GM19455 (cell line): ENCODE data around the gene MXRA8.

Source experiments
- ATAC-seq: cut with Tn5 transposase; IDR thresholded peaks from one replicate; pipeline ENCODE4 v1.9.1; 2021; ENCODE audit not compliant: unreplicated experiment

MXRA8 gene

GRCh38 chr1:1336931-1337792 is 21.2 kb downstream of the MXRA8 start:
- ATAC-seq = no peak

DNA sequence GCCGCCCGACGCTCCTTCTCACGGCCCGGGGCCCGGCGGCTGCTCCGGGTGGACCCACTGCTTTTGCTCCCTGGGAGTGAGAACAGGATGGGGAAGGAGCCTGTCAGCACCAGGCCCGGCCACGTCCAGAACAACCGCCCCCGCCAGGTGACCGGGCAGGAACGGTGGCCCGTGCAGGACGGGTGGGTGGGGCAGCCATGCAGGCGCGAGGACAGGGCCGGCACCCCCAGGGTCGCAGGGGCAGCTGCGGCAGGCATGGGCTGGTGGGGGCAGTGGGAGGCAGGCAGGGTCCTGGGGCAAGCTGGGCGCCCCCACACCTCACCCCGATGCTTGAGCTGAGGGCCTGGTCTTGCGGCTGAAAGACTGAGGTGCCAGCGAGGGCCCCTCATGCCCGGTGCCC is 21.9 kb downstream of the MXRA8 start:
- ATAC-seq = no peak

- no peak for ATAC-seq
Measured at GRCh38 chr1:1335792-1336248, 22.5 kb downstream of the MXRA8 start.

DNA sequence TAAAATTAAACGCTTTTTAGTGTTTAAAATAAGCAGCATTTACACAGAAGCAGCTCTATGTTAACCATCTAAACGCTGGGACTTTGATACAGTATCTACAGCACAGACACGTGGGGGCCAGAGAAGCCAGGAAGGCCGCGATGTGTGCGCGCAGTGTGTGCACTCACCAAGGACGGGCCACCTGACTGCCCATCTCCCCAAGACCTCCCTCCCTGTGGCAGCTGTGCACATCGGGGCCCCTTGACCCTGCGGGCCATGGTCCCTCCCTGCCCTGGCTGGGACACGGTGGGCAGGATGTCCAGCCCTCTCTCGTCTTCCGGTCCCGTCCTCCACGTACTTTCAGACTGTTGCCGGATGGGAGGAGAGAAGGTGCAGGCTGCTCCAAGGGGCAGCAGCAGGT is 23.1 kb downstream of the MXRA8 start:
- no peak for ATAC-seq

- ATAC-seq = no peak
Measured at GRCh38 chr1:1334835-1335234, 23.5 kb downstream of the MXRA8 start.

DNA sequence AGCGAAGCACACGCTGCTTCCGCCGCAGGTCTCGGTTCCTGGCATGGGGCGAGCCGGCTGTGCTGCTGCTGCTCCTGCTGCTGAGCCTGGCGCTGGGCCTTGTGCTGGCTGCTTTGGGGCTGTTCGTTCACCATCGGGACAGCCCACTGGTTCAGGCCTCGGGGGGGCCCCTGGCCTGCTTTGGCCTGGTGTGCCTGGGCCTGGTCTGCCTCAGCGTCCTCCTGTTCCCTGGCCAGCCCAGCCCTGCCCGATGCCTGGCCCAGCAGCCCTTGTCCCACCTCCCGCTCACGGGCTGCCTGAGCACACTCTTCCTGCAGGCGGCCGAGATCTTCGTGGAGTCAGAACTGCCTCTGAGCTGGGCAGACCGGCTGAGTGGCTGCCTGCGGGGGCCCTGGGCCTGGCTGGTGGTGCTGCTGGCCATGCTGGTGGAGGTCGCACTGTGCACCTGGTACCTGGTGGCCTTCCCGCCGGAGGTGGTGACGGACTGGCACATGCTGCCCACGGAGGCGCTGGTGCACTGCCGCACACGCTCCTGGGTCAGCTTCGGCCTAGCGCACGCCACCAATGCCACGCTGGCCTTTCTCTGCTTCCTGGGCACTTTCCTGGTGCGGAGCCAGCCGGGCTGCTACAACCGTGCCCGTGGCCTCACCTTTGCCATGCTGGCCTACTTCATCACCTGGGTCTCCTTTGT is 24.7 kb downstream of the MXRA8 start:
- ATAC-seq = no peak

DNA sequence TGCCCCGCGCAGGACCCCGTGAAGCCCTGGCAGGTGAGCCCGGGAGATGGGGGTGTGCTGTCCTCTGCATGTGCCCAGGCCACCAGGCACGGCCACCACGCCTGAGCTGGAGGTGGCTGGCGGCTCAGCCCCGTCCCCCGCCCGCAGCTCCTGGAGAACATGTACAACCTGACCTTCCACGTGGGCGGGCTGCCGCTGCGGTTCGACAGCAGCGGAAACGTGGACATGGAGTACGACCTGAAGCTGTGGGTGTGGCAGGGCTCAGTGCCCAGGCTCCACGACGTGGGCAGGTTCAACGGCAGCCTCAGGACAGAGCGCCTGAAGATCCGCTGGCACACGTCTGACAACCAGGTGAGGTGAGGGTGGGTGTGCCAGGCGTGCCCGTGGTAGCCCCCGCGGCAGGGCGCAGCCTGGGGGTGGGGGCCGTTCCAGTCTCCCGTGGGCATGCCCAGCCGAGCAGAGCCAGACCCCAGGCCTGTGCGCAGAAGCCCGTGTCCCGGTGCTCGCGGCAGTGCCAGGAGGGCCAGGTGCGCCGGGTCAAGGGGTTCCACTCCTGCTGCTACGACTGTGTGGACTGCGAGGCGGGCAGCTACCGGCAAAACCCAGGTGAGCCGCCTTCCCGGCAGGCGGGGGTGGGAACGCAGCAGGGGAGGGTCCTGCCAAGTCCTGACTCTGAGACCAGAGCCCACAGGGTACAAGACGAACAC is 25.4 kb downstream of the MXRA8 start:
- ATAC-seq = no peak

GRCh38 chr1:1332031-1332755 is 26.2 kb downstream of the MXRA8 start:
- no peak for ATAC-seq

- no peak for ATAC-seq
Measured at GRCh38 chr1:1331068-1331965, 27.0 kb downstream of the MXRA8 start, which contains the start of gene TAS1R3. TSS of gene TAS1R3 (plus strand) at chr1:1331280. CDS start at chr1:1331346, 66 bp downstream.

DNA sequence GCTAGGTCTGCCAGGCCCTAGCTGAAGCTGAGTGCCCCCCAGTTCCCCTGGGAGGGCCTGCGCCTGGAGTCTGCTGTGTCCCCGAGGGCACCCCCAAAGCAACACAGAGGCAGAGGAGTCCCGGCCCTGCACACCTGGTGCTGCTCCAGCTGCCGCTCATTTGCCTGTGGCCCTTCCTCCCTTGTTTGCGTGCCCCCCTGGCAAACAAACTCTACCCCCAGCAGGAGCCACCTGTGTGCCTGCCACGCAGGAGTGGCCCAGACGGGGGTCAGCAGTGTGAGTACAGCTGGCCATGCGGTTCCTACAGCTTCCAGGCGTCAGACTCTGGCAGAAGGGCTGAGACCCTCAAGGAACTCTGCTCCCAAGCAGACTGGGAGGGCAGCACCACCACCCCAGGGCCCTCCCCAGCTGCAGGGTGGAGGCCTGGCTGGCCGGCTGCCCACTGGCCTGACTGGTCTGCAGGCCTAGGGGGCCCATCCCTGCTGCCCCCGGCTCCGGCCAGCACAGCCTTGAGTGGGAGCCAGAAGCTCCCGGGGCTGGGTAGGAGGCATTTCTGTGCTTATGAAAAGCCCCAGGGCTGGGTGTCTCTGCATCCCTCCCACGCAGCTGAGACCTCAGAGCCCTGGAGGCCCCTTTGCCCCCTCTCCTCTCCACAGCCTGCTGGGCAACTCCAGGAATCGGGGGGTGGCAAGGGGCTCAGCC is 27.8 kb downstream of the MXRA8 start:
- no peak for ATAC-seq

- ATAC-seq = no peak
Measured at GRCh38 chr1:1329304-1330210, 28.8 kb downstream of the MXRA8 start.

DNA sequence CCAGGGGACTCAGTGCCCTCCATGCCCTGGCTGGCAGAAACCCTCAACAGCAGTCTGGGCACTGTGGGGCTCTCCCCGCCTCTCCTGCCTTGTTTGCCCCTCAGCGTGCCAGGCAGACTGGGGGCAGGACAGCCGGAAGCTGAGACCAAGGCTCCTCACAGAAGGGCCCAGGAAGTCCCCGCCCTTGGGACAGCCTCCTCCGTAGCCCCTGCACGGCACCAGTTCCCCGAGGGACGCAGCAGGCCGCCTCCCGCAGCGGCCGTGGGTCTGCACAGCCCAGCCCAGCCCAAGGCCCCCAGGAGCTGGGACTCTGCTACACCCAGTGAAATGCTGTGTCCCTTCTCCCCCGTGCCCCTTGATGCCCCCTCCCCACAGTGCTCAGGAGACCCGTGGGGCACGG is 30.1 kb downstream of the MXRA8 start:
- ATAC-seq = no peak

- ATAC-seq = no peak
Measured at GRCh38 chr1:1327291-1327690, 31.1 kb downstream of the MXRA8 start.

DNA sequence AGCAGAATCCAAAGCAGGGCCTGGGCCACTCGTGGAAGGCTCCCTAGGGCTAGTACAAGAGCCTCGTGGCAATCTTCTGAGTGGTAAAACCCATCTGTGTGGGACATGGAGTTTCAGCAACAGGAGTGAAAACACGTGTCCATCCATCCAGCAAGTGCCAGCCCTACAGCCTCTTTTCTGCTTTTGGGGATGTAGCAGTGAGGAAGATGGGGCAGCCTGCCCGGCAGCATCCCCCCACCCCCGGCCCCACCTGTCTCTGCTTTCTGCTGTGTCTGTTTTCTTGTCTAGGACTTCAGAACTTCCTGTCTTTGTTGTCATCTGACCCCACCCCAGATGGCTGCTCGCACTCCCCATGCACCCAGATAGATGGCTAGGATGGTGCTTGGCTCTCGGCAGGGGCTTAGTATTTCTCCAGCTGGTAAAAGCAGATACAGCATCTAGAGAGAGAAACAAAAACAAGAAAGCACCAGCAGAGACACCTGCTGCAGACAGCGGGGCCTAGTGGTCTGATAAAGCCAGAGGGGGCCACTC is 32.2 kb downstream of the MXRA8 start:
- no peak for ATAC-seq

DNA sequence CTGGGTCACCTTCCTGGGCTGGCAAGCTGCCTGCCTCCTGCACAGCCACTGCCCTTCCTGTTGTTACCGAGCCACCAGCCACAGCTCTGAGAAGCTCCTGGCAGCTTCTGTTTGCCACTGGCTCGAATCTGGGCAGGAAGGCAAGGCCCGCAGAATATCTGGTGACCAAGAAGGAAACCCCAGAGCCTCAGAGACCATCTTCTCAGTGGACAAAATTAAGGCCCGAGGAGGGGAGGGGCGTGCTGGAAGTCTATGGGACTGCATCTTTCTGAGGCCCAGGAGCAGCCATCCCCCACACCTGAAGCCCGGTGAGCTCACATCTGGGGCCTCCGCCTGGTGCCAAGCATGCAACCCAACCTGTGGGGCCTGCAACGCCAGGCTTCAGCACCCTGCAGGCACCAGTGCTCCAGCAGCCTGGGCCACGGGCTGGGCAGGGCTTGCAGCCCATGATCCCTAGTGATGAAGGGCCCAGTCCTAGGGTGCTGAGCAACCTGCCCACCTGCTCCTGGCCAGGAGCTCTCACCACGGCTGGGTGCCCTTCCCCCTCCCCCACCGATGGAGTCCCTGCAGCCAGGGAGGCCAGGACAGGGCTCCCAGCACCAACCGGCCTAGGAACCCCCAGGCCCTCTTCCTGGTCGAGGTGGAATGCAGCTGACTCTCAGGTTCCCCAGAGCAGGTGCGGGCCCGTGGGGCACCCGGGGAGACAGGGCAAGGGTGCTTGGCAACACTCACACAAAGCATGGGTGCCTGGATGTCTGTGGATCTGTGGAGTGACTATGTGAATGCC is 32.9 kb downstream of the MXRA8 start:
- ATAC-seq = no peak

DNA sequence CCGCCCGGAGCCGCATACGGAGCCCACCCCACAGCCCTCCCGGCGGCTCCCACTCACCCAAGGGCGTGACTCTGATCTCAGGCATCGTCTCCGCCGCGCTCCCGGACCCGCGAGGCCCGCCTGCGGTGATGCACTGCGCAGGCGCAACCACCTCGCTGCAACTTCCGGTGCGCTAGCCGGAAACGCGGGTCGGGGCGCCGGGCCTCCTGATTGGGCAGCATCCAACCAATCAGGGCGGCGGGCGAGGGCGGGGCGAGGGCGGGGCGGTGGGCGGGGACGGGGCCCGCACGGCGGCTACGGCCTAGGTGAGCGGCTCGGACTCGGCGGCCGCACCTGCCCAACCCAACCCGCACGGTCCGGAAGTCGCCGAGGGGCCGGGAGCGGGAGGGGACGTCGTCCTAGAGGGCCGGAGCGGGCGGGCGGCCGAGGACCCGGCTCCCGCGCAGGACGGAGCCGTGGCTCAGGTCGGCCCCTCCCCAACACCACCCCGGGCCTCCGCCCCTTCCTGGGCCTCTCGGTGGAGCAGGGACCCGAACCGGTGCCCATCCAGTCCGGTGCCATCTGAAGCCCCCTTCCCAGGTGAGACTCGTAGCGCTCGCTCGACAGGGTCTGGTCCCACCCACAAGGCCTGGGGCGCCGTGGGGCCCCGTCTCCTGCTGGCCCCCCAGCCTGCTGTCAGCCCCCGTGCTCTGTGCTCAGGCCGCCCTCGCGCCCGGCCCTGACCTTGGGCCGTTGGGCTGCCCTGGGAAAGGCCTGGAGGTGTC is 33.6 kb downstream of the MXRA8 start, which contains the start of the genes CPTP and INTS11:
Gene CPTP, plus strand, starts transcription at position 279 of the 764 bp plus-strand sequence. CDS start 2,109 bp downstream, outside the sequence.
Gene INTS11, minus strand, starts transcription at position 137 of the 764 bp plus-strand sequence. Its CDS starts 52 bp downstream, at position 85.
- ATAC-seq = peak; percentile 69
